GM12878 (cell line): ENCODE measurements around the gene GUCY1B1. TPM values are rescaled to one million over a fixed set of nuclear protein-coding genes. Genes with fewer than 3 reads are reported as not detected.

Source experiments
- ATAC-seq: fragments of 200-7000 bp; cut with Tn5 transposase; 3 replicates; pipeline ENCODE4 v1.9.1; 2020; ENCODE audit warnings: mild to moderate bottlenecking, moderate library complexity
- BruUV-seq: library from RNA; stranded (reverse); fragments of 400-500 nt; replicated peaks from 2 replicates; lab custom pipeline; 2021; lab: Mats Ljungman, UMichigan
- CTCF ChIA-PET: fragments of 300-600 bp; sonication (Branson Sonifier 250); formaldehyde crosslinking; extraction: SDS; loops from one replicate; lab custom pipeline; 2021; ENCODE audit warnings: inconsistent platforms; lab: Yijun Ruan, JAX
- POLR2A ChIA-PET: fragments of 350-600 bp; formaldehyde crosslinking; extraction: SDS; loops from one replicate; lab custom pipeline; 2021; ENCODE audit warnings: inconsistent platforms; lab: Charles Lee
- RAD21 ChIA-PET: fragments of 300-600 bp; sonication (Branson Sonifier 250); formaldehyde crosslinking; loops from one replicate; lab custom pipeline; 2023; ENCODE audit warnings: antibody characterized with exemption; ENCODE audit not compliant: unreplicated experiment; lab: Charles Lee
- SMC1A ChIA-PET: fragments of 300-600 bp; sonication (Branson Sonifier 250); formaldehyde crosslinking; loops from one replicate; lab custom pipeline; 2023; ENCODE audit not compliant: unreplicated experiment, uncharacterized antibody; lab: Charles Lee
- DNase-seq: peaks from one replicate; pipeline ENCODE4 v3.0.0-alpha.2; 2011; ENCODE audit warnings: low read depth, low spot score
- FAIRE-seq: peaks from 3 replicates; lab custom pipeline; 2011; peaks lifted over from hg19 to GRCh38; lab: Jason Lieb, UNC
- H2AFZ ChIP-seq: 2 replicates; pipeline ENCODE4 v1.6.0; 2011; ENCODE audit warnings: low read depth, low read length, control low read depth; ENCODE audit not compliant: control insufficient read depth
- H3K27ac ChIP-seq: 2 replicates; pipeline ENCODE4 v1.5.1; 2011; ENCODE audit warnings: control low read depth; ENCODE audit not compliant: control insufficient read depth, insufficient read depth
- H3K27me3 ChIP-seq, 2 experiments: replicated peaks in 1 of 2; 2 replicates each; pipeline versions ENCODE4 v1.6.0 to v1.6.1; 2011; ENCODE audit warnings: low read length in 1 of 2; ENCODE audit not compliant: control insufficient read depth in 2 of 2, insufficient read depth in 2 of 2
- H3K36me3 ChIP-seq, 2 experiments: 2 replicates each; pipeline ENCODE4 v1.5.1; 2011; ENCODE audit warnings: low read length in 1 of 2; ENCODE audit not compliant: control insufficient read depth in 2 of 2, insufficient read depth in 2 of 2
- H3K4me1 ChIP-seq: 2 replicates; pipeline ENCODE4 v1.6.1; 2011; ENCODE audit warnings: mild to moderate bottlenecking, low read length, moderate library complexity, mixed read lengths; ENCODE audit not compliant: control insufficient read depth, insufficient read depth
- H3K4me2 ChIP-seq: 2 replicates; pipeline ENCODE4 v1.6.0; 2011; ENCODE audit warnings: control low read depth; ENCODE audit not compliant: control insufficient read depth, insufficient read depth
- H3K4me3 ChIP-seq: fragments of 200-600 bp; sonication (generic); 2 replicates; pipeline ENCODE4 v1.5.1; 2016
- H3K79me2 ChIP-seq: 2 replicates; pipeline ENCODE4 v1.6.0; 2011; ENCODE audit warnings: low read length; ENCODE audit not compliant: control insufficient read depth, insufficient read depth
- H3K9ac ChIP-seq: 2 replicates; pipeline ENCODE4 v1.8.0; 2011; ENCODE audit warnings: low read length, control low read depth, mixed read lengths; ENCODE audit not compliant: control insufficient read depth, insufficient read depth
- H3K9me3 ChIP-seq: replicated peaks from 3 replicates; pipeline ENCODE4 v1.5.1; 2011; ENCODE audit warnings: mild to moderate bottlenecking, low read length; ENCODE audit not compliant: control insufficient read depth, insufficient read depth
- H4K20me1 ChIP-seq: 2 replicates; pipeline ENCODE4 v1.6.0; 2011; ENCODE audit not compliant: control insufficient read depth, insufficient read depth
- ATF7 ChIP-seq: fragments of 450-650 bp; IDR thresholded peaks from 2 replicates; pipeline ENCODE4 v1.6.1; 2016; ENCODE audit warnings: low read depth, mild to moderate bottlenecking
- BCL11A ChIP-seq: IDR thresholded peaks from 2 replicates; pipeline ENCODE4 v1.6.1; 2011; ENCODE audit warnings: low read depth, low read length
- BHLHE40 ChIP-seq, 2 experiments: fragments of 450-650 bp in 1 of 2; IDR thresholded peaks; 2 replicates each; pipeline ENCODE4 v1.6.1; 2011 to 2017; ENCODE audit warnings: low read depth in 2 of 2, borderline replicate concordance in 1 of 2, improper control_type of control experiment in 1 of 2, low read length in 1 of 2, mild to moderate bottlenecking in 1 of 2
- HCFC1 ChIP-seq: fragments of 150-350 bp; IDR thresholded peaks from 2 replicates; pipeline ENCODE4 v1.6.1; 2014; ENCODE audit warnings: low read length
- IRF4 ChIP-seq: IDR thresholded peaks from 2 replicates; pipeline ENCODE4 v1.6.1; 2011; ENCODE audit warnings: low read depth, low read length
- JUNB ChIP-seq: IDR thresholded peaks from 2 replicates; pipeline ENCODE4 v1.6.1; 2016; ENCODE audit warnings: antibody characterized with exemption, mild to moderate bottlenecking
- NFXL1 ChIP-seq: fragments of 450-650 bp; IDR thresholded peaks from 2 replicates; pipeline ENCODE4 v1.6.1; 2017; ENCODE audit warnings: antibody characterized with exemption, mild to moderate bottlenecking, borderline replicate concordance
- PAX8 ChIP-seq: fragments of 450-650 bp; IDR thresholded peaks from 2 replicates; pipeline ENCODE4 v1.6.1; 2017; ENCODE audit warnings: mild to moderate bottlenecking, moderate library complexity
- ZNF24 ChIP-seq: fragments of 450-650 bp; IDR thresholded peaks from 2 replicates; pipeline ENCODE4 v1.6.1; 2017; ENCODE audit warnings: antibody characterized with exemption, mild to moderate bottlenecking
- WGBS: methylation state at CpG from one replicate; pipeline ENCODE4 v1.1.6; 2016; ENCODE audit warnings: low lambda C conversion rate; ENCODE audit not compliant: insufficient replicate concordance, insufficient coverage; ENCODE audit errors: missing lambda C conversion rate; 5-methylcytosine and 5-hydroxymethylcytosine counted together
- in situ Hi-C: fragments of 300-500 bp; cut with MboI; formaldehyde crosslinking; loops from 9 replicates; pipeline ENCODE4 v1.14.3; 2018; ENCODE audit warnings: mixed read lengths
- intact Hi-C: fragments of 100-400 bp; cut with micrococcal nuclease; formaldehyde crosslinking; loops from one replicate; pipeline ENCODE4 v1.14.2; 2022; ENCODE audit not compliant: unreplicated experiment
- polyA plus RNA-seq, 11 experiments: library from polyadenylated mRNA; depleted of rRNA in 4 of 11; unstranded in 6 of 11; stranded (reverse) in 5 of 11; fragments of >200 nt; fragmentation: Nextera tagmentation in 4 of 11; fragmentation: Illumina TruSeq in 1 of 11; extraction: Ambion mirVana in 4 of 11; extraction: Trizol in 1 of 11; gene quantifications; 1 replicate in 1 of 11; 2 replicates in 10 of 11; pipeline versions ENCODE4 v1.2.1 to v1.2.3, GENCODE V29; 2011 to 2016; ENCODE audit warnings: inconsistent platforms in 2 of 11, missing spikeins in 2 of 11, low read depth in 1 of 11
- total RNA-seq, 4 experiments: library from RNA; depleted of rRNA in 3 of 4; stranded (reverse); fragments of >200 nt in 3 of 4; fragmentation: Illumina TruSeq in 1 of 4; extraction: Trizol in 1 of 4; gene quantifications; 2 replicates each; pipeline versions ENCODE4 v1.2.1 to v1.2.3, GENCODE V29; 2013 to 2021
- TF ChIP-seq, protein P1 (sequence below): IDR thresholded peaks from 2 replicates; pipeline ENCODE4 v1.6.1; 2012; ENCODE audit warnings: low read depth, low read length, improper control_type of control experiment
- TF ChIP-seq, protein P2 (sequence below): IDR thresholded peaks from 2 replicates; pipeline ENCODE4 v1.6.1; 2011; ENCODE audit warnings: low read depth, mild to moderate bottlenecking, low read length, moderate library complexity, borderline replicate concordance; ENCODE audit errors: extremely low read depth
- TF ChIP-seq, protein P3 (sequence below): fragments of 450-650 bp; IDR thresholded peaks from 2 replicates; pipeline ENCODE4 v1.6.1; 2016; ENCODE audit warnings: mild to moderate bottlenecking, moderate library complexity, borderline replicate concordance
- TF ChIP-seq, protein P4 (sequence below): IDR thresholded peaks from 2 replicates; pipeline ENCODE4 v1.6.1; 2011; ENCODE audit warnings: borderline replicate concordance, low read depth, mild to moderate bottlenecking, moderate library complexity, mixed read lengths, low read length; ENCODE audit not compliant: insufficient read depth; ENCODE audit errors: extremely low read length
- TF ChIP-seq, protein P5 (sequence below): fragments of 450-650 bp; IDR thresholded peaks from 2 replicates; pipeline ENCODE4 v1.6.1; 2018; ENCODE audit warnings: mild to moderate bottlenecking, low read depth, moderate library complexity; ENCODE audit not compliant: partially characterized antibody

GUCY1B1 gene
- total and polyA plus RNA-seq, 10 of the 15 experiments (the other 5 are each of a cell fraction or from before 2014, with no cell fraction given), result 0.60 to 38.5 (median 1.4) TPM

DNA sequence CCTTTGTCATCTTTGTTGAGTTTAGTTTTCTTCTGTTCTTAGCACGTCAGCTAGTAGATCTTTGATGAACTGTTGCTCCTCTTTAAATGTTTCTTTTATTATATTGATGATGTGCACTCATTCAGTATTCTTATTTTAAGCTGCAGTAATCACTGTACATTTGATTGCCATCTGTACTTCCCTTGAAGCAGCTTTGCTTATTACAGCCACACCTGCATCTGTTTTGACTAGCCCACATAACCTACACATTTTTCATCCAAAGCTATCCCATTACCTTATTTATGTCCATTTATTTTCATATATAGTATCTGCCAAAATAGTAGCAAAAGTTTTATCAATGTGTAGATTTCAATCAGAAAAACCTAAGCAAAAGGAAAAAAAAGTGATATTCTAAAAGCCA, 23.9 kb upstream of the GUCY1B1 start:
- Histone ChIP-seq H3K4me3 (no peak overlapping the region), H3K79me2 (no peaks in the 10 kb centered on the region), H2AFZ (no peak overlapping the region), H3K9ac (no peak overlapping the region), H3K4me2 (no peak overlapping the region), H3K27ac (no peak overlapping the region), H3K27me3 (no peaks in the 10 kb centered on the region), H3K9me3 (no peaks in the 10 kb centered on the region), H4K20me1 (no peaks in the 10 kb centered on the region), H3K36me3 (no peaks in the 10 kb centered on the region), H3K4me1 (no peaks in the 10 kb centered on the region)
- SMC1A ChIA-PET, result interaction anchor here (0.7 to 2.5 kb wide), 12 partner anchors 11 to 52 kb away, joined by 3 to 14 read pairs (median 4); partner anchors contain the start of gene GUCY1B1
- RAD21 ChIA-PET, result interaction anchor here (0.5 to 1.9 kb wide), 11 partner anchors 9 to 356 kb away, joined by 3 to 11 read pairs (median 3); partner anchors contain the start of genes CTSO and GUCY1B1
- intact Hi-C loops (no loop called here), in situ Hi-C loops (no loop called here)
- FAIRE-seq (no peak), ATAC-seq (no peak), DNase-seq (no peak)
- TF ChIP-seq, protein P1, sequence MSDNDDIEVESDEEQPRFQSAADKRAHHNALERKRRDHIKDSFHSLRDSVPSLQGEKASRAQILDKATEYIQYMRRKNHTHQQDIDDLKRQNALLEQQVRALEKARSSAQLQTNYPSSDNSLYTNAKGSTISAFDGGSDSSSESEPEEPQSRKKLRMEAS, result no peak
- TF ChIP-seq, protein P2, sequence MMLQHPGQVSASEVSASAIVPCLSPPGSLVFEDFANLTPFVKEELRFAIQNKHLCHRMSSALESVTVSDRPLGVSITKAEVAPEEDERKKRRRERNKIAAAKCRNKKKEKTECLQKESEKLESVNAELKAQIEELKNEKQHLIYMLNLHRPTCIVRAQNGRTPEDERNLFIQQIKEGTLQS, result no peak
- TF ChIP-seq ATF7 (no peak), JUNB (no peak), ZNF24 (no peak), BHLHE40 (IDR thresholded peaks at IDR 0.05; ENCODE audit: borderline replicate concordance in 1 of 2, low read depth in 2 of 2, low read length in 1 of 2) (no peak), IRF4 (no peak), HCFC1 (no peak), BCL11A (no peak), NFXL1 (no peak), PAX8 (no peak)
- TF ChIP-seq, protein P3, sequence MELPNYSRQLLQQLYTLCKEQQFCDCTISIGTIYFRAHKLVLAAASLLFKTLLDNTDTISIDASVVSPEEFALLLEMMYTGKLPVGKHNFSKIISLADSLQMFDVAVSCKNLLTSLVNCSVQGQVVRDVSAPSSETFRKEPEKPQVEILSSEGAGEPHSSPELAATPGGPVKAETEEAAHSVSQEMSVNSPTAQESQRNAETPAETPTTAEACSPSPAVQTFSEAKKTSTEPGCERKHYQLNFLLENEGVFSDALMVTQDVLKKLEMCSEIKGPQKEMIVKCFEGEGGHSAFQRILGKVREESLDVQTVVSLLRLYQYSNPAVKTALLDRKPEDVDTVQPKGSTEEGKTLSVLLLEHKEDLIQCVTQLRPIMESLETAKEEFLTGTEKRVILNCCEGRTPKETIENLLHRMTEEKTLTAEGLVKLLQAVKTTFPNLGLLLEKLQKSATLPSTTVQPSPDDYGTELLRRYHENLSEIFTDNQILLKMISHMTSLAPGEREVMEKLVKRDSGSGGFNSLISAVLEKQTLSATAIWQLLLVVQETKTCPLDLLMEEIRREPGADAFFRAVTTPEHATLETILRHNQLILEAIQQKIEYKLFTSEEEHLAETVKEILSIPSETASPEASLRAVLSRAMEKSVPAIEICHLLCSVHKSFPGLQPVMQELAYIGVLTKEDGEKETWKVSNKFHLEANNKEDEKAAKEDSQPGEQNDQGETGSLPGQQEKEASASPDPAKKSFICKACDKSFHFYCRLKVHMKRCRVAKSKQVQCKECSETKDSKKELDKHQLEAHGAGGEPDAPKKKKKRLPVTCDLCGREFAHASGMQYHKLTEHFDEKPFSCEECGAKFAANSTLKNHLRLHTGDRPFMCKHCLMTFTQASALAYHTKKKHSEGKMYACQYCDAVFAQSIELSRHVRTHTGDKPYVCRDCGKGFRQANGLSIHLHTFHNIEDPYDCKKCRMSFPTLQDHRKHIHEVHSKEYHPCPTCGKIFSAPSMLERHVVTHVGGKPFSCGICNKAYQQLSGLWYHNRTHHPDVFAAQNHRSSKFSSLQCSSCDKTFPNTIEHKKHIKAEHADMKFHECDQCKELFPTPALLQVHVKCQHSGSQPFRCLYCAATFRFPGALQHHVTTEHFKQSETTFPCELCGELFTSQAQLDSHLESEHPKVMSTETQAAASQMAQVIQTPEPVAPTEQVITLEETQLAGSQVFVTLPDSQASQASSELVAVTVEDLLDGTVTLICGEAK, result no peak
- TF ChIP-seq, protein P4, sequence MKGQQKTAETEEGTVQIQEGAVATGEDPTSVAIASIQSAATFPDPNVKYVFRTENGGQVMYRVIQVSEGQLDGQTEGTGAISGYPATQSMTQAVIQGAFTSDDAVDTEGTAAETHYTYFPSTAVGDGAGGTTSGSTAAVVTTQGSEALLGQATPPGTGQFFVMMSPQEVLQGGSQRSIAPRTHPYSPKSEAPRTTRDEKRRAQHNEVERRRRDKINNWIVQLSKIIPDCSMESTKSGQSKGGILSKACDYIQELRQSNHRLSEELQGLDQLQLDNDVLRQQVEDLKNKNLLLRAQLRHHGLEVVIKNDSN, result no peak
- TF ChIP-seq, protein P5, sequence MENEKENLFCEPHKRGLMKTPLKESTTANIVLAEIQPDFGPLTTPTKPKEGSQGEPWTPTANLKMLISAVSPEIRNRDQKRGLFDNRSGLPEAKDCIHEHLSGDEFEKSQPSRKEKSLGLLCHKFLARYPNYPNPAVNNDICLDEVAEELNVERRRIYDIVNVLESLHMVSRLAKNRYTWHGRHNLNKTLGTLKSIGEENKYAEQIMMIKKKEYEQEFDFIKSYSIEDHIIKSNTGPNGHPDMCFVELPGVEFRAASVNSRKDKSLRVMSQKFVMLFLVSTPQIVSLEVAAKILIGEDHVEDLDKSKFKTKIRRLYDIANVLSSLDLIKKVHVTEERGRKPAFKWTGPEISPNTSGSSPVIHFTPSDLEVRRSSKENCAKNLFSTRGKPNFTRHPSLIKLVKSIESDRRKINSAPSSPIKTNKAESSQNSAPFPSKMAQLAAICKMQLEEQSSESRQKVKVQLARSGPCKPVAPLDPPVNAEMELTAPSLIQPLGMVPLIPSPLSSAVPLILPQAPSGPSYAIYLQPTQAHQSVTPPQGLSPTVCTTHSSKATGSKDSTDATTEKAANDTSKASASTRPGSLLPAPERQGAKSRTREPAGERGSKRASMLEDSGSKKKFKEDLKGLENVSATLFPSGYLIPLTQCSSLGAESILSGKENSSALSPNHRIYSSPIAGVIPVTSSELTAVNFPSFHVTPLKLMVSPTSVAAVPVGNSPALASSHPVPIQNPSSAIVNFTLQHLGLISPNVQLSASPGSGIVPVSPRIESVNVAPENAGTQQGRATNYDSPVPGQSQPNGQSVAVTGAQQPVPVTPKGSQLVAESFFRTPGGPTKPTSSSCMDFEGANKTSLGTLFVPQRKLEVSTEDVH, result no peak
- BruUV-seq, result no TSS peak
- CTCF ChIA-PET, result interaction anchor here (0.7 to 3.0 kb wide), 7 partner anchors 11 to 239 kb away, joined by 3 to 16 read pairs (median 4); no protein-coding TSS in a partner anchor
- WGBS, result 0% methylated on average over 1 of the region's 1 CpG
- POLR2A ChIA-PET, result interaction anchor here (1.0 to 1.5 kb wide), 3 partner anchors 12 to 37 kb away, joined by 3 read pairs; no protein-coding TSS in a partner anchor
